ENCODE measurements around the gene MAGOH.

MAGOH gene

GRCh38 chr1:53270873-53271272 lies 32.6 kb upstream of the MAGOH start:
- H3K4me3 ChIP-seq (ENCODE audit: insufficient read depth, low read depth, low read length, poor library complexity, severe bottlenecking), result no peak overlapping the region
- DNase-seq, result no peak
- H3K27me3 ChIP-seq (replicated peaks; ENCODE audit: control insufficient read depth, insufficient read depth, low read length, poor library complexity, severe bottlenecking), result no peaks in the 10 kb centered on the region
- no peaks in the 10 kb centered on the region for H3K4me1 ChIP-seq (ENCODE audit: control insufficient read depth, insufficient read depth, low read length, poor library complexity, severe bottlenecking)
- H3K36me3 ChIP-seq (ENCODE audit: control insufficient read depth, insufficient read depth, low read length), result peaks cover 2% of the 10 kb centered on the region
- no peaks in the 10 kb centered on the region for H3K9me3 ChIP-seq (ENCODE audit: control insufficient read depth, low read length)
- H3K27ac ChIP-seq (ENCODE audit: insufficient read depth, low read length, poor library complexity, severe bottlenecking), result no peak overlapping the region

DNA sequence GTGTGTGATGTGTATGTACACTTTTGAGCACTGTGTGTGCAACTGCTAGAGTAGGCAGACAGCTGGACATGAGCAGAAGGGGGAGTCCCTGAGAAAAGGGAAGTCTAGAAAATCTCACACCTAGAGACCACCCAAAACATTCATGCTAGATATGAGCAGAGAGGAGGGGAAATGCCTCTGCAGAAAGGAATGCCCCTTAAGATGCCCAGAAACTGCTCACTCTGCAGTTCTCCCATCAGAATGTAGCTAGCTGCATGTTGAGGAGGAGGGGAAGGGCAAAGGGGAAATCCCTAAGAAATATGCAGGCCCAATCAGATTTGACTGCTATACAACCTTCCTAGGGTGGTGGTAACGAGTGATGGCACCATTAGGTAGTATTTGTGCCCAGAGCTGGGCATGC lies 31.8 kb upstream of the MAGOH start:
- no peak for DNase-seq
- Histone ChIP-seq H3K27ac (ENCODE audit: insufficient read depth, low read length, poor library complexity, severe bottlenecking) (no peak overlapping the region), H3K4me1 (ENCODE audit: control insufficient read depth, insufficient read depth, low read length, poor library complexity, severe bottlenecking) (no peaks in the 10 kb centered on the region), H3K27me3 (replicated peaks; ENCODE audit: control insufficient read depth, insufficient read depth, low read length, poor library complexity, severe bottlenecking) (no peaks in the 10 kb centered on the region), H3K9me3 (ENCODE audit: control insufficient read depth, low read length) (no peaks in the 10 kb centered on the region), H3K4me3 (ENCODE audit: insufficient read depth, low read depth, low read length, poor library complexity, severe bottlenecking) (no peak overlapping the region), H3K36me3 (ENCODE audit: control insufficient read depth, insufficient read depth, low read length) (peaks cover 9% of the 10 kb centered on the region)

GRCh38 chr1:53267761-53268160 lies 29.4 kb upstream of the MAGOH start:
- H3K9me3 ChIP-seq (ENCODE audit: control insufficient read depth, low read length), result no peaks in the 10 kb centered on the region
- peaks cover 31% of the 10 kb centered on the region for H3K36me3 ChIP-seq (ENCODE audit: control insufficient read depth, insufficient read depth, low read length)
- H3K4me1 ChIP-seq (ENCODE audit: control insufficient read depth, insufficient read depth, low read length, poor library complexity, severe bottlenecking), result no peaks in the 10 kb centered on the region
- H3K27me3 ChIP-seq (replicated peaks; ENCODE audit: control insufficient read depth, insufficient read depth, low read length, poor library complexity, severe bottlenecking), result no peaks in the 10 kb centered on the region
- no peak for DNase-seq
- H3K4me3 ChIP-seq (ENCODE audit: insufficient read depth, low read depth, low read length, poor library complexity, severe bottlenecking), result no peak overlapping the region
- H3K27ac ChIP-seq (ENCODE audit: insufficient read depth, low read length, poor library complexity, severe bottlenecking), result no peak overlapping the region

DNA sequence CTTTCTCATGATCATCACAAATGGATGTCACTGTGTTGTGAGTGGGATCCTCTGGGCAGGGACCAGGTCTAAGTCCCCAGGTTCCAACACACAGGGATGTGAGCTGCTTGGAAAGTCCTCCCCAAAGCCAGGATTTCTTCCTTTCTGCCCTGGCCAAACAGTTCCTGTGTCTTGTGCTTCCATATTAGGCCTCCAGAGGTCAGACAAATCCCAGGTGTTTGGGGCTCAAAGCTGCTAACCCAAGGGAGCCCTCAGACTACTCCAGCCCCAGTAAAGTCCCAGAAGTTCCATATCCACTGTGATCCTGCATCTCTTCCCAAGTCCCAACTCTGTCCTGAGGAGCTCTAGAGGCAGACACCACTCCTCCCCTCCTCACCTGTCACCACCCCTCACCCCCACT lies 27.7 kb upstream of the MAGOH start:
- H3K36me3 ChIP-seq (ENCODE audit: control insufficient read depth, insufficient read depth, low read length), result peaks cover 45% of the 10 kb centered on the region
- H3K27me3 ChIP-seq (replicated peaks; ENCODE audit: control insufficient read depth, insufficient read depth, low read length, poor library complexity, severe bottlenecking), result no peaks in the 10 kb centered on the region
- H3K4me1 ChIP-seq (ENCODE audit: control insufficient read depth, insufficient read depth, low read length, poor library complexity, severe bottlenecking), result no peaks in the 10 kb centered on the region
- no peak overlapping the region for H3K4me3 ChIP-seq (ENCODE audit: insufficient read depth, low read depth, low read length, poor library complexity, severe bottlenecking)
- no peak for DNase-seq
- H3K27ac ChIP-seq (ENCODE audit: insufficient read depth, low read length, poor library complexity, severe bottlenecking), result no peak overlapping the region
- H3K9me3 ChIP-seq (ENCODE audit: control insufficient read depth, low read length), result no peaks in the 10 kb centered on the region

- Histone ChIP-seq H3K27ac (ENCODE audit: insufficient read depth, low read length, poor library complexity, severe bottlenecking) (no peak overlapping the region), H3K36me3 (ENCODE audit: control insufficient read depth, insufficient read depth, low read length) (peaks cover 45% of the 10 kb centered on the region), H3K9me3 (ENCODE audit: control insufficient read depth, low read length) (no peaks in the 10 kb centered on the region), H3K27me3 (replicated peaks; ENCODE audit: control insufficient read depth, insufficient read depth, low read length, poor library complexity, severe bottlenecking) (no peaks in the 10 kb centered on the region), H3K4me1 (ENCODE audit: control insufficient read depth, insufficient read depth, low read length, poor library complexity, severe bottlenecking) (no peaks in the 10 kb centered on the region), H3K4me3 (ENCODE audit: insufficient read depth, low read depth, low read length, poor library complexity, severe bottlenecking) (no peak overlapping the region)
- no peak for DNase-seq
Observed at GRCh38 chr1:53265581-53265980, 27.3 kb upstream of the MAGOH start.

DNA sequence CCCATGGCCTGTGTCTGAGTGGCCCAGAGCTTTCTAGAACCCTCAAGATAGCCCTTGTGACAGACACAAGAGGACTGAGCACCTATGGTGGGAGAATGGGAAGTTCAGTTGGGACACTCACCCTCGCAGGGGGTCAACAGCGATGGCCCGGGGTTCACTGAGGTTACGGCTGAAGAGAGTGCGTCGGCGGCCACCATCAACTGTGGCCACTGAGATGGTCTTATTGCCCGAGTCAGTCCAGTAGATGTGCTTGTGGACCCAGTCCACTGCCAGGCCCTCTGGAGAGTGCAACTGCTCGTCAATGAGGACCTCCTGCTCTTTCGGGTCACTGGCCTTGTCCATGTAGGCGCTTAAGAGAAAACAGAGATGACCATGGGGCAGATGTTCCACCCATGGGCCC lies 25.7 kb upstream of the MAGOH start:
- no peak overlapping the region for H3K4me3 ChIP-seq (ENCODE audit: insufficient read depth, low read depth, low read length, poor library complexity, severe bottlenecking)
- DNase-seq, result no peak
- peaks cover 57% of the 10 kb centered on the region for H3K36me3 ChIP-seq (ENCODE audit: control insufficient read depth, insufficient read depth, low read length)
- no peaks in the 10 kb centered on the region for H3K4me1 ChIP-seq (ENCODE audit: control insufficient read depth, insufficient read depth, low read length, poor library complexity, severe bottlenecking)
- no peaks in the 10 kb centered on the region for H3K9me3 ChIP-seq (ENCODE audit: control insufficient read depth, low read length)
- no peaks in the 10 kb centered on the region for H3K27me3 ChIP-seq (replicated peaks; ENCODE audit: control insufficient read depth, insufficient read depth, low read length, poor library complexity, severe bottlenecking)
- no peak overlapping the region for H3K27ac ChIP-seq (ENCODE audit: insufficient read depth, low read length, poor library complexity, severe bottlenecking)

GRCh38 chr1:53262000-53262399 lies 23.7 kb upstream of the MAGOH start:
- Histone ChIP-seq H3K9me3 (ENCODE audit: control insufficient read depth, low read length) (no peaks in the 10 kb centered on the region), H3K36me3 (ENCODE audit: control insufficient read depth, insufficient read depth, low read length) (peaks cover 58% of the 10 kb centered on the region), H3K27me3 (replicated peaks; ENCODE audit: control insufficient read depth, insufficient read depth, low read length, poor library complexity, severe bottlenecking) (no peaks in the 10 kb centered on the region), H3K4me3 (ENCODE audit: insufficient read depth, low read depth, low read length, poor library complexity, severe bottlenecking) (no peak overlapping the region), H3K27ac (ENCODE audit: insufficient read depth, low read length, poor library complexity, severe bottlenecking) (no peak overlapping the region), H3K4me1 (ENCODE audit: control insufficient read depth, insufficient read depth, low read length, poor library complexity, severe bottlenecking) (no peaks in the 10 kb centered on the region)
- DNase-seq, result no peak

DNA sequence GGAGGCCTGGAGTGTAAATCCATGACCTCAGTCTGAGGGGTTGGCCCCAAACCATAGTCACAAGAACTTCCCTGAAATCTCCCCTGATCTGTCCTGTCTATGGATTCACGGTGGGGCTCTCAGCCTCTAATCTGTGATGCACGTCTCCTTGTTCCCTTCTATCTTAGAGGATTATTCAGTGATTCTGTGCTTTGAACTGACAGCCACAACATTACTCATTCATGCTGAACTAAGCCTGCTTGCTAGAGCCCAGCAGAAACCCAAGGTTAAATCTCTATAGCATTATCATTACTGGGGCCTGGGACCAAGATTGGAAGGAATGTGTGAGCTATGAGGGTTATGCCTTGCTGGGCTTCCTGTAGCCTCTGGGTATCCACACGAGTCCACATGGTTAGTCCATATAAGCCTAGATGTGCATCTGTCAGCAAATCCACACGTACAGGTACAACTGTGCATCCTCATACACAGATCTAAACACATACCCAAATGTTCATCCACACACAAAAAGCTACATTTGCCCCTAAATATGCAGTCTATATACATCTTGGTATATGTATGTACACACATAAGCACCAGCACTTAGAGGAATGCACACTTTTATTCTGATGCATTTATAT lies 22.4 kb upstream of the MAGOH start:
- peaks cover 62% of the 10 kb centered on the region for H3K36me3 ChIP-seq (ENCODE audit: control insufficient read depth, insufficient read depth, low read length)
- DNase-seq, result no peak
- no peak overlapping the region for H3K4me3 ChIP-seq (ENCODE audit: insufficient read depth, low read depth, low read length, poor library complexity, severe bottlenecking)
- H3K9me3 ChIP-seq (ENCODE audit: control insufficient read depth, low read length), result no peaks in the 10 kb centered on the region
- H3K27ac ChIP-seq (ENCODE audit: insufficient read depth, low read length, poor library complexity, severe bottlenecking), result no peak overlapping the region
- no peaks in the 10 kb centered on the region for H3K4me1 ChIP-seq (ENCODE audit: control insufficient read depth, insufficient read depth, low read length, poor library complexity, severe bottlenecking)
- no peaks in the 10 kb centered on the region for H3K27me3 ChIP-seq (replicated peaks; ENCODE audit: control insufficient read depth, insufficient read depth, low read length, poor library complexity, severe bottlenecking)

- no peak for DNase-seq
- H3K27ac ChIP-seq (ENCODE audit: insufficient read depth, low read length, poor library complexity, severe bottlenecking), result no peak overlapping the region
- H3K4me1 ChIP-seq (ENCODE audit: control insufficient read depth, insufficient read depth, low read length, poor library complexity, severe bottlenecking), result no peaks in the 10 kb centered on the region
- H3K4me3 ChIP-seq (ENCODE audit: insufficient read depth, low read depth, low read length, poor library complexity, severe bottlenecking), result no peak overlapping the region
- H3K27me3 ChIP-seq (replicated peaks; ENCODE audit: control insufficient read depth, insufficient read depth, low read length, poor library complexity, severe bottlenecking), result no peaks in the 10 kb centered on the region
- no peaks in the 10 kb centered on the region for H3K9me3 ChIP-seq (ENCODE audit: control insufficient read depth, low read length)
- peaks cover 55% of the 10 kb centered on the region for H3K36me3 ChIP-seq (ENCODE audit: control insufficient read depth, insufficient read depth, low read length)
Observed at GRCh38 chr1:53259932-53260331, 21.6 kb upstream of the MAGOH start.

DNA sequence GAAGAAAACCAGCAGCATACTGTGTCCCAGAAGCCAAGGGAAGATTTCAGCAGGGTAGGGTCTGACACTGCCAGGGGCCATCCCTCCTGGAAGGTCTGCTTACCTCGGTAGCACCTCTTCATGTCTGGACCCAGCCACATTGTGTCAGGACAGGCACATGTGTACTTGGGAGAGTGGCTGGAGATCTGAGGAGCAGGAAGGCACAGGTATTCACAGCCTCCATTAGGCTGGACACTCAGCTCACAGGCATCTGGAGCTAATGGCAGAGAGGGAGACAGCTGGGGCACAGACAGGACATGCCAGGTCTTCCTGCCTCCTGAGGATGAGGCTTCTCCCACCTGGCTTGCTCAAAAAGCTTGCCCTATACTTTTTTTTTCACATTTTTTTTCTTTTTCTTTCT lies 19.9 kb upstream of the MAGOH start:
- no peaks in the 10 kb centered on the region for H3K4me1 ChIP-seq (ENCODE audit: control insufficient read depth, insufficient read depth, low read length, poor library complexity, severe bottlenecking)

More for the DNA sequence above, 19.9 kb upstream of the MAGOH start:
- no peaks in the 10 kb centered on the region for H3K27me3 ChIP-seq (replicated peaks; ENCODE audit: control insufficient read depth, insufficient read depth, low read length, poor library complexity, severe bottlenecking)
- no peak overlapping the region for H3K4me3 ChIP-seq (ENCODE audit: insufficient read depth, low read depth, low read length, poor library complexity, severe bottlenecking)
- no peak overlapping the region for H3K27ac ChIP-seq (ENCODE audit: insufficient read depth, low read length, poor library complexity, severe bottlenecking)
- DNase-seq, result no peak
- peaks cover 42% of the 10 kb centered on the region for H3K36me3 ChIP-seq (ENCODE audit: control insufficient read depth, insufficient read depth, low read length)
- H3K9me3 ChIP-seq (ENCODE audit: control insufficient read depth, low read length), result no peaks in the 10 kb centered on the region

Measured in effector memory CD4-positive, alpha-beta T cell (primary cell).